HepG2 (cell line): ENCODE results near the gene TTN.

ENCODE experiments used
- CBX5 ChIP-seq: sonication (generic); formaldehyde crosslinking; IDR thresholded peaks from 2 replicates; pipeline ENCODE4 v1.4.0; 2020; ENCODE audit warnings: missing genetic modification reagents, borderline replicate concordance
- POLR2AphosphoS5 ChIP-seq: IDR thresholded peaks from 2 replicates; pipeline ENCODE4 v1.6.1; 2012; ENCODE audit warnings: low read depth, low read length
- RFX1 ChIP-seq: fragments of 450-650 bp; IDR thresholded peaks from 2 replicates; pipeline ENCODE4 v1.6.1; 2017
- SAFB2 ChIP-seq: sonication (generic); formaldehyde crosslinking; IDR thresholded peaks from 2 replicates; pipeline ENCODE4 v1.5.1; 2020; ENCODE audit warnings: missing genetic modification reagents, low read depth, mild to moderate bottlenecking, borderline replicate concordance
- ZNF121 ChIP-seq: sonication (generic); formaldehyde crosslinking; IDR thresholded peaks from 2 replicates; pipeline ENCODE4 v1.5.0; 2020; ENCODE audit warnings: mild to moderate bottlenecking, missing genetic modification reagents
- TF ChIP-seq, protein P1 (sequence below): sonication (generic); formaldehyde crosslinking; IDR thresholded peaks from 2 replicates; pipeline ENCODE4 v1.5.0; 2020; ENCODE audit warnings: mild to moderate bottlenecking, missing genetic modification reagents, moderate library complexity
- TF ChIP-seq, protein P2 (sequence below): sonication (generic); formaldehyde crosslinking; IDR thresholded peaks from 2 replicates; pipeline ENCODE4 v1.8.0; 2022; ENCODE audit warnings: missing genetic modification reagents, low read depth, mild to moderate bottlenecking, borderline replicate concordance
- TF ChIP-seq, protein P3 (sequence below): IDR thresholded peaks from 2 replicates; pipeline ENCODE4 v1.6.1; 2012; ENCODE audit warnings: inconsistent platforms

DNA sequence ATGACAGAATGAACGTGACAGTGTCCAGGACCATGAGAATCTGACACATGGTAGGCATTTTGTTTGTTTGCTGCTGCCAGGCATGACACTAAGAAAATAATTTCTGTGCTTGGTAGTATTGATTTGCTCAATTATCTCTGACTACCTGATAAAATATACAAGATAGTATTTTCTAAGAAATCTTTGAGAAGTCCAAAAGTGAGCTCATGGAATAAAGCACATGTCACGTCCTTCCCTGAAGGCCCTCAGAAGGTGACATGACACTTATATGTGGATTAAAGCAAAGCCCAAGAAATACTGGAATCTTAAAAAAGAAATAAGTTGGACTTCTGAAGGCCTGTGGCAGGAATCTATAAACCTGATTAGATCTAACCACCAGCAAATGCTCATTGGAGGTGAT is 3.8 kb upstream of the TTN start:
- TF ChIP-seq, protein P1, sequence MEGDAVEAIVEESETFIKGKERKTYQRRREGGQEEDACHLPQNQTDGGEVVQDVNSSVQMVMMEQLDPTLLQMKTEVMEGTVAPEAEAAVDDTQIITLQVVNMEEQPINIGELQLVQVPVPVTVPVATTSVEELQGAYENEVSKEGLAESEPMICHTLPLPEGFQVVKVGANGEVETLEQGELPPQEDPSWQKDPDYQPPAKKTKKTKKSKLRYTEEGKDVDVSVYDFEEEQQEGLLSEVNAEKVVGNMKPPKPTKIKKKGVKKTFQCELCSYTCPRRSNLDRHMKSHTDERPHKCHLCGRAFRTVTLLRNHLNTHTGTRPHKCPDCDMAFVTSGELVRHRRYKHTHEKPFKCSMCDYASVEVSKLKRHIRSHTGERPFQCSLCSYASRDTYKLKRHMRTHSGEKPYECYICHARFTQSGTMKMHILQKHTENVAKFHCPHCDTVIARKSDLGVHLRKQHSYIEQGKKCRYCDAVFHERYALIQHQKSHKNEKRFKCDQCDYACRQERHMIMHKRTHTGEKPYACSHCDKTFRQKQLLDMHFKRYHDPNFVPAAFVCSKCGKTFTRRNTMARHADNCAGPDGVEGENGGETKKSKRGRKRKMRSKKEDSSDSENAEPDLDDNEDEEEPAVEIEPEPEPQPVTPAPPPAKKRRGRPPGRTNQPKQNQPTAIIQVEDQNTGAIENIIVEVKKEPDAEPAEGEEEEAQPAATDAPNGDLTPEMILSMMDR (CRISPR knock-in tag) = no peak
- TF ChIP-seq, protein P2, sequence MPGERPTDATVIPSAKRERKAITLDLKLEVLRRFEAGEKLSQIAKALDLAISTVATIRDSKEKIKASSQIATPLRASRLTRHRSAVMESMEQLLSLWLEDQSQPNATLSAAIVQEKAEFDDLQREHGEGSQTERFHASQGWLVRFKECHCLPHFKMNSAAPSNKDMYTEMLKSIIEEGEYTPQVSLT (CRISPR knock-in tag) = no peak
- TF ChIP-seq CBX5 (no peak), ZNF121 (no peak), POLR2AphosphoS5 (no peak), SAFB2 (no peak), RFX1 (no peak)
- TF ChIP-seq, protein P3, sequence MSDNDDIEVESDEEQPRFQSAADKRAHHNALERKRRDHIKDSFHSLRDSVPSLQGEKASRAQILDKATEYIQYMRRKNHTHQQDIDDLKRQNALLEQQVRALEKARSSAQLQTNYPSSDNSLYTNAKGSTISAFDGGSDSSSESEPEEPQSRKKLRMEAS = no peak
